GM12878 (cell line): Measurements from ENCODE around the gene ZBTB8OS. TPM values are rescaled to one million over a fixed set of nuclear protein-coding genes. Genes with fewer than 3 reads are reported as not detected.

Experiments used
- BCL3 ChIP-seq: IDR thresholded peaks from 2 replicates; pipeline ENCODE4 v1.6.1; 2011; ENCODE audit warnings: borderline replicate concordance, low read depth, mild to moderate bottlenecking, moderate library complexity, low read length; ENCODE audit not compliant: insufficient read depth, poor library complexity, severe bottlenecking
- BHLHE40 ChIP-seq, 2 experiments: fragments of 450-650 bp in 1 of 2; IDR thresholded peaks; 2 replicates each; pipeline ENCODE4 v1.6.1; 2011 to 2017; ENCODE audit warnings: low read depth in 2 of 2, borderline replicate concordance in 1 of 2, improper control_type of control experiment in 1 of 2, low read length in 1 of 2, mild to moderate bottlenecking in 1 of 2
- CREM ChIP-seq: IDR thresholded peaks from 2 replicates; pipeline ENCODE4 v1.6.1; 2014; ENCODE audit warnings: antibody characterized with exemption, low read depth
- CUX1 ChIP-seq: IDR thresholded peaks from 2 replicates; pipeline ENCODE4 v1.6.1; 2012; ENCODE audit warnings: improper control_type of control experiment, low read depth, low read length; ENCODE audit not compliant: insufficient replicate concordance
- E2F8 ChIP-seq: fragments of 450-650 bp; IDR thresholded peaks from 2 replicates; pipeline ENCODE4 v1.6.1; 2018; ENCODE audit warnings: mild to moderate bottlenecking, low read depth, moderate library complexity; ENCODE audit not compliant: partially characterized antibody
- IRF4 ChIP-seq: IDR thresholded peaks from 2 replicates; pipeline ENCODE4 v1.6.1; 2011; ENCODE audit warnings: low read depth, low read length
- KDM1A ChIP-seq: fragments of 200-600 bp; sonication (generic); IDR thresholded peaks from 2 replicates; pipeline ENCODE4 v1.6.1; 2016; ENCODE audit warnings: borderline replicate concordance
- MLLT1 ChIP-seq: fragments of 450-650 bp; IDR thresholded peaks from 2 replicates; pipeline ENCODE4 v1.6.1; 2016; ENCODE audit warnings: mild to moderate bottlenecking
- POLR2AphosphoS5 ChIP-seq: IDR thresholded peaks from 2 replicates; pipeline ENCODE4 v1.6.1; 2011; ENCODE audit warnings: mild to moderate bottlenecking, low read length, inconsistent platforms
- RB1 ChIP-seq: fragments of 450-650 bp; formaldehyde crosslinking; IDR thresholded peaks from 2 replicates; pipeline ENCODE4 v1.6.1; 2017; ENCODE audit warnings: mild to moderate bottlenecking, borderline replicate concordance
- SIN3A ChIP-seq: IDR thresholded peaks from 2 replicates; pipeline ENCODE4 v1.6.1; 2012; ENCODE audit warnings: low read depth, low read length, improper control_type of control experiment
- TBL1XR1 ChIP-seq: IDR thresholded peaks from 2 replicates; pipeline ENCODE4 v1.6.1; 2012; ENCODE audit warnings: low read depth, low read length, improper control_type of control experiment
- ZSCAN29 ChIP-seq: fragments of 450-650 bp; IDR thresholded peaks from 2 replicates; pipeline ENCODE4 v1.6.1; 2017; ENCODE audit warnings: mild to moderate bottlenecking, moderate library complexity
- polyA plus RNA-seq, 11 experiments: library from polyadenylated mRNA; depleted of rRNA in 4 of 11; unstranded in 6 of 11; stranded (reverse) in 5 of 11; fragments of >200 nt; fragmentation: Nextera tagmentation in 4 of 11; fragmentation: Illumina TruSeq in 1 of 11; extraction: Ambion mirVana in 4 of 11; extraction: Trizol in 1 of 11; gene quantifications; 1 replicate in 1 of 11; 2 replicates in 10 of 11; pipeline versions ENCODE4 v1.2.1 to v1.2.3, GENCODE V29; 2011 to 2016; ENCODE audit warnings: inconsistent platforms in 2 of 11, missing spikeins in 2 of 11, low read depth in 1 of 11
- total RNA-seq, 4 experiments: library from RNA; depleted of rRNA in 3 of 4; stranded (reverse); fragments of >200 nt in 3 of 4; fragmentation: Illumina TruSeq in 1 of 4; extraction: Trizol in 1 of 4; gene quantifications; 2 replicates each; pipeline versions ENCODE4 v1.2.1 to v1.2.3, GENCODE V29; 2013 to 2021

The ZBTB8OS gene
- total and polyA plus RNA-seq, 10 of the 15 experiments (the other 5 are each of a cell fraction or from before 2014, with no cell fraction given), result 77.8 to 350 (median 139) TPM

GRCh38 chr1:32650752-32651460 lies 556 bp upstream of the ZBTB8OS start, which contains the start of gene RBBP4 (continued):
- TF ChIP-seq BHLHE40 (IDR thresholded peaks at IDR 0.05; ENCODE audit: borderline replicate concordance in 1 of 2, low read depth in 2 of 2, low read length in 1 of 2) (peak; percentile 94 to 97), E2F8 (peak; percentile 34), KDM1A (no peak), BCL3 (no peak), CUX1 (peak; percentile 48), POLR2AphosphoS5 (peak; percentile 21), ZSCAN29 (no peak), CREM (no peak; the same call in 1 of the 2 replicates), IRF4 (no peak), RB1 (peak; percentile 84; the same call in 1 of the 2 replicates), MLLT1 (peak; percentile 65; the same call in 1 of the 2 replicates), SIN3A (peak; percentile 38), TBL1XR1 (0 out of 2 replicates have a peak, but pooled peaks have one; percentile 11)
